HCT116 (cell line): ENCODE measurements around the gene EEF2KMT. TPM values are rescaled to one million over a fixed set of nuclear protein-coding genes. Genes with fewer than 3 reads are reported as not detected.
"Not testable (repeated sequence)": the region's sequence is repeated elsewhere in the genome, so short reads cannot be mapped to it uniquely, and the experiment has no call there.

ENCODE experiments used
- ATAC-seq: fragments of 200-7000 bp; cut with Tn5 transposase; 2 replicates; pipeline ENCODE4 v1.9.1; 2020; ENCODE audit warnings: mild to moderate bottlenecking, moderate library complexity
- BruUV-seq: library from RNA; stranded (reverse); fragments of 400-500 nt; replicated peaks from 2 replicates; lab custom pipeline; 2021; lab: Mats Ljungman, UMichigan
- CTCF ChIA-PET: fragments of 300-600 bp; sonication (Branson Sonifier 250); formaldehyde crosslinking; loops from one replicate; lab custom pipeline; 2021; ENCODE audit warnings: antibody characterized with exemption; lab: Charles Lee
- POLR2A ChIA-PET: fragments of 300-600, 350-600 bp; sonication (Branson Sonifier 250); formaldehyde crosslinking; loops from one replicate; lab custom pipeline; 2021; ENCODE audit warnings: antibody characterized with exemption; lab: Charles Lee
- RAD21 ChIA-PET, 2 experiments: fragments of 300-600 bp; sonication (Branson Sonifier 250); formaldehyde crosslinking; loops; one replicate each; lab custom pipeline; 2023; ENCODE audit warnings: low total read pairs in 2 of 2; ENCODE audit not compliant: uncharacterized antibody in 2 of 2, unreplicated experiment in 2 of 2, low non-redundant PET in 1 of 2; lab: Charles Lee
- DNase-seq: peaks from one replicate; pipeline ENCODE4 v3.0.0-alpha.2; 2010; ENCODE audit warnings: low read depth, low spot score
- H2AFZ ChIP-seq: fragments of 200-600 bp; shearing (Covaris generic), sonication (generic); 2 replicates; pipeline ENCODE4 v1.6.1; 2017; ENCODE audit warnings: low read depth, mixed run types, mixed read lengths, antibody characterized with exemption, low read length; ENCODE audit not compliant: poor library complexity, severe bottlenecking
- H3K27ac ChIP-seq: 2 replicates; pipeline ENCODE4 v1.5.1; 2012; ENCODE audit warnings: low read depth, low read length
- H3K27me3 ChIP-seq: fragments of 200-600 bp; sonication (generic); 2 replicates; pipeline ENCODE4 v1.6.1; 2016; ENCODE audit warnings: mixed run types, low read length, mixed read lengths; ENCODE audit not compliant: insufficient read depth
- H3K36me3 ChIP-seq, 2 experiments: fragments of 200-500 bp in 1 of 2; fragments of 200-600 bp in 1 of 2; sonication (Bioruptor generic) in 1 of 2; sonication (generic) in 1 of 2; 2 replicates each; pipeline versions ENCODE4 v1.5.1 to v1.6.1; 2014 to 2016; ENCODE audit warnings: low read length in 2 of 2, inconsistent platforms in 1 of 2, mixed read lengths in 1 of 2, mixed run types in 1 of 2; ENCODE audit not compliant: insufficient read depth in 2 of 2, control insufficient read depth in 1 of 2
- H3K4me1 ChIP-seq, 2 experiments: fragments of 200-600 bp in 1 of 2; sonication (generic) in 1 of 2; 2 replicates each; pipeline versions ENCODE4 v1.5.1 to v1.6.1; 2012 to 2017; ENCODE audit warnings: low read length in 2 of 2, inconsistent platforms in 1 of 2, mild to moderate bottlenecking in 1 of 2, mixed read lengths in 1 of 2, mixed run types in 1 of 2, moderate library complexity in 1 of 2; ENCODE audit not compliant: insufficient read depth in 2 of 2, control insufficient read depth in 1 of 2
- H3K4me2 ChIP-seq: fragments of 200-600 bp; sonication (generic); 2 replicates; pipeline ENCODE4 v1.6.1; 2017; ENCODE audit warnings: mixed run types, low read length, mixed read lengths
- H3K4me3 ChIP-seq, 2 experiments: fragments of 200-600 bp in 1 of 2; sonication (generic) in 1 of 2; replicated peaks in 1 of 2; 2 replicates each; pipeline ENCODE4 v1.5.1; 2011 to 2016; ENCODE audit warnings: low read length in 2 of 2, control low read depth in 1 of 2, low read depth in 1 of 2, mild to moderate bottlenecking in 1 of 2, mixed read lengths in 1 of 2, mixed run types in 1 of 2
- H3K79me2 ChIP-seq: fragments of 200-600 bp; sonication (generic); 2 replicates; pipeline ENCODE4 v1.6.1; 2017; ENCODE audit warnings: mild to moderate bottlenecking, mixed run types, low read length, moderate library complexity, mixed read lengths; ENCODE audit not compliant: insufficient read depth
- H3K9ac ChIP-seq: fragments of 200-600 bp; sonication (generic); 2 replicates; pipeline ENCODE4 v1.6.1; 2016; ENCODE audit warnings: low read length, mixed read lengths
- H3K9me2 ChIP-seq: fragments of 200-600 bp; sonication (generic), shearing (Covaris generic); 2 replicates; pipeline ENCODE4 v1.6.1; 2017; ENCODE audit warnings: mixed run types, mild to moderate bottlenecking, moderate library complexity; ENCODE audit not compliant: insufficient read depth
- H3K9me3 ChIP-seq, 2 experiments: fragments of 200-500 bp in 1 of 2; fragments of 200-600 bp in 1 of 2; sonication (Bioruptor generic) in 1 of 2; sonication (generic) in 1 of 2; 2 replicates each; pipeline ENCODE4 v1.6.1; 2014 to 2017; ENCODE audit warnings: low read length in 2 of 2, mixed read lengths in 2 of 2, inconsistent platforms in 1 of 2, low read depth in 1 of 2, mild to moderate bottlenecking in 1 of 2, mixed run types in 1 of 2, moderate library complexity in 1 of 2; ENCODE audit not compliant: control insufficient read depth in 1 of 2, insufficient read depth in 1 of 2
- H4K20me1 ChIP-seq: fragments of 200-600 bp; sonication (generic), shearing (Covaris generic); 2 replicates; pipeline ENCODE4 v1.6.1; 2017; ENCODE audit warnings: mixed run types, mild to moderate bottlenecking, moderate library complexity; ENCODE audit not compliant: insufficient read depth
- MAX ChIP-seq: IDR thresholded peaks from 2 replicates; pipeline ENCODE4 v1.6.1; 2012
- intact Hi-C: fragments of 100-400 bp; cut with micrococcal nuclease; formaldehyde crosslinking; loops from 2 replicates; pipeline ENCODE4 v1.10.0; 2022
- total RNA-seq: library from RNA; stranded (reverse); gene quantifications from one replicate; pipeline ENCODE4 v1.2.1, GENCODE V29; 2021; ENCODE audit not compliant: unreplicated experiment

The EEF2KMT gene
- total RNA-seq, 1 experiment from 2014 or later, result 25.6 TPM

GRCh38 chr16:5098221-5099159 is 895 bp upstream of the EEF2KMT start:
- Histone ChIP-seq H3K4me1 (peaks cover 3 to 21% of the 10 kb centered on the region in 2 experiments; a peak in 1 of 4 replicates), H3K4me2 (peak overlapping the region; percentile 68), H3K4me3 (peak overlapping the region; percentile 39 to 48), H3K9ac (peak overlapping the region; percentile 43; the same call in 1 of the 2 replicates), H3K27ac (peak overlapping the region; percentile 40; the same call in 1 of the 2 replicates)
- ChIA-PET CTCF (interaction anchor here (0.8 kb wide), 1 partner anchor 14 kb away, joined by 3 read pairs; no protein-coding TSS in a partner anchor), POLR2A (interaction anchor here (0.6 kb wide), 2 partner anchors 11 to 602 kb away, joined by 3 read pairs; no protein-coding TSS in a partner anchor)
- H4K20me1 ChIP-seq, H3K9me2 ChIP-seq, H3K9me3 ChIP-seq, RAD21 ChIA-PET, intact Hi-C loops, ATAC-seq, H3K79me2 ChIP-seq, H3K36me3 ChIP-seq, H2AFZ ChIP-seq: not testable (repeated sequence)
- DNase-seq, result peak; percentile 27
- TF ChIP-seq MAX, result peak; percentile 29; the same call in 1 of the 2 replicates
- TF ChIP-seq, all 23 proteins: peak for 1; not testable (repeated sequence) for 22
- not testable (repeated sequence) for H3K27me3 ChIP-seq, BruUV-seq

GRCh38 chr16:5097061-5097469 is 530 bp downstream of the EEF2KMT start:
- Histone ChIP-seq H3K4me3 (peak overlapping the region; percentile 73 to 77), H3K4me2 (peak overlapping the region; percentile 85), H3K27ac (peak overlapping the region; percentile 64), H3K4me1 (peaks cover 3 to 21% of the 10 kb centered on the region in 2 experiments; a peak in 1 of 4 replicates), H3K9ac (peak overlapping the region; percentile 88)
- H3K79me2 ChIP-seq, H3K36me3 ChIP-seq, H4K20me1 ChIP-seq, H3K9me2 ChIP-seq, RAD21 ChIA-PET, POLR2A ChIA-PET, DNase-seq, H2AFZ ChIP-seq, ATAC-seq, H3K9me3 ChIP-seq, intact Hi-C loops, CTCF ChIA-PET, H3K27me3 ChIP-seq, BruUV-seq: not testable (repeated sequence)

- H3K79me2 ChIP-seq, H3K9me2 ChIP-seq, RAD21 ChIA-PET, POLR2A ChIA-PET, H3K36me3 ChIP-seq, intact Hi-C loops, H3K9me3 ChIP-seq, DNase-seq, CTCF ChIA-PET, H4K20me1 ChIP-seq, H3K27me3 ChIP-seq, H2AFZ ChIP-seq, ATAC-seq: not testable (repeated sequence)
- peak overlapping the region; percentile 88 for H3K9ac ChIP-seq
- H3K27ac ChIP-seq, result peak overlapping the region; percentile 64
- H3K4me1 ChIP-seq, result peaks cover 3 to 21% of the 10 kb centered on the region in 2 experiments; a peak in 1 of 4 replicates
- peak overlapping the region; percentile 85 for H3K4me2 ChIP-seq
- BruUV-seq, result TSS peak; percentile 61
- peak overlapping the region; percentile 73 to 77 for H3K4me3 ChIP-seq
Measured at GRCh38 chr16:5096437-5097060, 1.0 kb downstream of the EEF2KMT start.
